ENCODE results near the gene EFEMP2. TPM values are rescaled to one million over a fixed set of nuclear protein-coding genes. Genes with fewer than 3 reads are reported as not detected.

The EFEMP2 gene
- total and polyA plus RNA-seq, 2 donors (not counting 1 experiment from before 2014, with no cell fraction given), result 9.5 to 14.7 TPM

DNA sequence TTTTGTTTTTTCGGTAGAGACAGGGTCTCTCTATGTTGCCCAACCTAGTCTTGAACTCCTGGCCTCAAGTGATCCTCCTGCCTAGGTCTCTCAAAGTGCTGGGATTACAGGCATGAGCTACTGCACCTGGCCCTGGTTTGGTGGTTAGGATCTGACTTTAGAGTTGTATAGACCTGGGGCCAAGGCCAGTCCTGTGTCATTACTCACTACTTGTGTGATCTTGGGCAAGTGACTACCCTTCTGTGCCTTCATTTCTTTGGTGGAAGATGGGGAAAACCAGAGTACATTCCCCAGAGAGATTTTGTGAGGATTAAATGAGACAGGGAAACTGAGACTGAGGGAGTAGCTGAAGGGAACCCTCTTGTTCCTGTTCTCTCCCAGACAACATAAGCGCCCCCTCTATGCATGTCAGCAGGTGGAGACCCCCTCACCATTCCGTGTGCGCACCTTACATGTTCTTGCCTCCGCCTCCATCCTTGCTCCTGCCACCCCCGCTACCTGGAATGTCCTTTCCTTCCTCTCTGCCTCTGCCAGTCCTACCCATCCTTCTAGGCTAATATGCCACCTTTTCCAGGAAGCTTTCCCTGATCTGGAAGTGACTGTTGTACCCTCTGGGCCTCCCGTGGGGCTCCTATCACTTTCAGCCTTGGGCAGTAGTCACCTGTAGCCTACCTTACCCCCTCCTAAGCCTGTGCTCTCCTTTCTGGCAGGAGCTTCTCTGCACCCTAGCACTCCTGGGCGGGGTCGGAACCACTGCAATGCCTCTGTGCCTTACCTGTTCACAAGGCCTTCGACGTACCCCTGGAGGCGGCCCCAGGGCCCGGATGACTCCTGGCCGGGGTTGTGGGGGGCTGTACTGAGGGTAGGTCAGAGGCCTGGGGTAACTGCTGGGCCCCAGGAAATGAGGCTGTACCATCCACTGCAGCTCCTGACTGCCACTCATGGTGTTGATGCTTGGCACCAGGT, 23.7 kb upstream of the EFEMP2 start:
- ChIA-PET CTCF (interaction anchor here (1.6 to 7.0 kb wide), 3 partner anchors 8 to 112 kb away, joined by 3 to 44 read pairs (median 9); partner anchors contain the start of gene FIBP), POLR2A (interaction anchor here (0.5 kb wide), 1 partner anchor 739 kb away, joined by 4 read pairs; no protein-coding TSS in a partner anchor)
- intact Hi-C loops (cut with micrococcal nuclease), result no loop called here
- 90% methylated on average over 13 of the region's 14 CpGs for WGBS (ENCODE audit: insufficient coverage)
- Mint-ChIP-seq H3K4me3 (no peak overlapping the region), H3K27me3 (peaks cover 8% of the 10 kb centered on the region), H3K27ac (no peak overlapping the region), H3K9me3 (ENCODE audit: insufficient read depth) (no peaks in the 10 kb centered on the region), H3K4me1 (peaks cover 37% of the 10 kb centered on the region)
- no peak for DNase-seq
- H3K4me2 ChIP-seq (replicated peaks; ENCODE audit: low read depth, low read length, poor library complexity, severe bottlenecking), result no peak overlapping the region
- TF ChIP-seq, protein P1, sequence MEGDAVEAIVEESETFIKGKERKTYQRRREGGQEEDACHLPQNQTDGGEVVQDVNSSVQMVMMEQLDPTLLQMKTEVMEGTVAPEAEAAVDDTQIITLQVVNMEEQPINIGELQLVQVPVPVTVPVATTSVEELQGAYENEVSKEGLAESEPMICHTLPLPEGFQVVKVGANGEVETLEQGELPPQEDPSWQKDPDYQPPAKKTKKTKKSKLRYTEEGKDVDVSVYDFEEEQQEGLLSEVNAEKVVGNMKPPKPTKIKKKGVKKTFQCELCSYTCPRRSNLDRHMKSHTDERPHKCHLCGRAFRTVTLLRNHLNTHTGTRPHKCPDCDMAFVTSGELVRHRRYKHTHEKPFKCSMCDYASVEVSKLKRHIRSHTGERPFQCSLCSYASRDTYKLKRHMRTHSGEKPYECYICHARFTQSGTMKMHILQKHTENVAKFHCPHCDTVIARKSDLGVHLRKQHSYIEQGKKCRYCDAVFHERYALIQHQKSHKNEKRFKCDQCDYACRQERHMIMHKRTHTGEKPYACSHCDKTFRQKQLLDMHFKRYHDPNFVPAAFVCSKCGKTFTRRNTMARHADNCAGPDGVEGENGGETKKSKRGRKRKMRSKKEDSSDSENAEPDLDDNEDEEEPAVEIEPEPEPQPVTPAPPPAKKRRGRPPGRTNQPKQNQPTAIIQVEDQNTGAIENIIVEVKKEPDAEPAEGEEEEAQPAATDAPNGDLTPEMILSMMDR (IDR thresholded peaks at IDR 0.05), result no peak
- no peak for TF ChIP-seq EZH2 (IDR thresholded peaks at IDR 0.05; ENCODE audit: borderline replicate concordance, insufficient read depth, low read depth, low read length, poor library complexity, severe bottlenecking)
- peaks cover 50 to 51% of the 10 kb centered on the region in 2 donors for H3K4me1 ChIP-seq (ENCODE audit: control insufficient read depth in 2 of 2, insufficient read depth in 2 of 2, low read length in 2 of 2)
- peaks cover 17% of the 10 kb centered on the region for H3K79me2 ChIP-seq (ENCODE audit: control insufficient read depth, insufficient read depth, low read length)
- H3K36me3 ChIP-seq (replicated peaks in 1 of 2; ENCODE audit: control extremely low read depth in 1 of 2, control insufficient read depth in 1 of 2, extremely low read depth in 1 of 2, insufficient read depth in 2 of 2, low read length in 1 of 2), result no peaks in the 10 kb centered on the region
- H4K20me1 ChIP-seq (ENCODE audit: control insufficient read depth, insufficient read depth, low read length, poor library complexity, severe bottlenecking), result peaks cover 14% of the 10 kb centered on the region
- no peak overlapping the region for H3K9ac ChIP-seq (ENCODE audit: low read length)
- no peak overlapping the region for H3K27ac ChIP-seq (ENCODE audit: low read length in 2 of 2)
- peaks cover 0 to 21% (median 8%) of the 10 kb centered on the region in 4 experiments for H3K27me3 ChIP-seq (replicated peaks in 1 of 4; ENCODE audit: control extremely low read depth in 1 of 4, control insufficient read depth in 3 of 4, insufficient read depth in 4 of 4, low read length in 3 of 4)
- H3K4me3 ChIP-seq (ENCODE audit: control extremely low read depth in 1 of 5, extremely low read depth in 1 of 5, insufficient read depth in 1 of 5, low read depth in 2 of 5, low read length in 4 of 5), result no peak overlapping the region
- no peak for ATAC-seq (ENCODE audit: low read depth)
- peaks cover 0 to 10% (median 0%) of the 10 kb centered on the region in 3 donors for H3K9me3 ChIP-seq (ENCODE audit: control extremely low read depth in 1 of 3, control insufficient read depth in 2 of 3, insufficient read depth in 1 of 3, low read length in 2 of 3)
- no peak overlapping the region for H2AFZ ChIP-seq (ENCODE audit: insufficient read depth, low read depth, low read length, poor library complexity, severe bottlenecking)

Measured in B cell (primary cell).